Measurements from ENCODE around the gene CCDC88B. TPM values are rescaled to one million over a fixed set of nuclear protein-coding genes. Genes with fewer than 3 reads are reported as not detected.

The CCDC88B gene
- total RNA-seq, 4 donors from 2014 or later, result 7.6 to 9.4 (median 8.5) TPM

GRCh38 chr11:64296830-64297698, 42.9 kb upstream of the CCDC88B start:
- WGBS, 2 donors (ENCODE audit: low coverage in 1 of 2), result 11 to 18% methylated on average over 7 to 14 of the region's 34 CpGs
- no peak for ATAC-seq
- Histone ChIP-seq H3K27ac (no peak overlapping the region), H3K4me3 (no peak overlapping the region), H3K36me3 (no peaks in the 10 kb centered on the region), H3K4me1 (peaks cover 0 to 39% (median 18%) of the 10 kb centered on the region in 3 donors), H3K9me3 (no peaks in the 10 kb centered on the region), H3K27me3 (peaks cover 98% of the 10 kb centered on the region)
- no peak for TF ChIP-seq CTCF (IDR thresholded peaks at IDR 0.05)
- no peak for TF ChIP-seq EP300 (IDR thresholded peaks at IDR 0.05)
- TF ChIP-seq POLR2A (IDR thresholded peaks at IDR 0.05), result no peak
- TF ChIP-seq POLR2AphosphoS5 (IDR thresholded peaks at IDR 0.05), result no peak

- H3K27me3 ChIP-seq, result peaks cover 98% of the 10 kb centered on the region
- no peak for ATAC-seq
- no peaks in the 10 kb centered on the region for H3K36me3 ChIP-seq
- no peak overlapping the region for H3K27ac ChIP-seq
- H3K4me1 ChIP-seq, result peaks cover 0 to 31% (median 13%) of the 10 kb centered on the region in 3 donors
- no peak for TF ChIP-seq CTCF (IDR thresholded peaks at IDR 0.05)
- TF ChIP-seq POLR2AphosphoS5 (IDR thresholded peaks at IDR 0.05), result no peak
- no peak for TF ChIP-seq POLR2A (IDR thresholded peaks at IDR 0.05)
- no peak for TF ChIP-seq EP300 (IDR thresholded peaks at IDR 0.05)
- no peaks in the 10 kb centered on the region for H3K9me3 ChIP-seq
- 63 to 69% methylated on average over 2 to 7 of the region's 18 CpGs for WGBS, 2 donors (ENCODE audit: low coverage in 1 of 2)
- H3K4me3 ChIP-seq, result no peak overlapping the region
Measured at GRCh38 chr11:64297699-64298358, 42.2 kb upstream of the CCDC88B start.

- peaks cover 0 to 45% (median 17%) of the 10 kb centered on the region in 3 donors for H3K4me1 ChIP-seq
- H3K4me3 ChIP-seq, result peak overlapping the region; percentile 17 to 53
- H3K36me3 ChIP-seq, result no peaks in the 10 kb centered on the region
- H3K9me3 ChIP-seq, result no peaks in the 10 kb centered on the region
- TF ChIP-seq POLR2AphosphoS5 (IDR thresholded peaks at IDR 0.05), result peak; percentile 7
- peak in 1 of 2 donors; percentile 14 for TF ChIP-seq POLR2A (IDR thresholded peaks at IDR 0.05)
- peak in 1 of 4 experiments; percentile 22 for TF ChIP-seq CTCF (IDR thresholded peaks at IDR 0.05)
- no peak for TF ChIP-seq EP300 (IDR thresholded peaks at IDR 0.05)
- peaks cover 90% of the 10 kb centered on the region for H3K27me3 ChIP-seq
- WGBS, 2 donors (ENCODE audit: low coverage in 1 of 2), result 1 to 26% methylated on average over 4 to 12 of the region's 60 CpGs
- peak; percentile 68 for ATAC-seq
- H3K27ac ChIP-seq, result peak overlapping the region in 2 of 4 donors; percentile 55 to 64
Measured at GRCh38 chr11:64298966-64299846, 40.8 kb upstream of the CCDC88B start.

GRCh38 chr11:64299847-64300648, 40.0 kb upstream of the CCDC88B start, which contains the start of gene CATSPERZ:
Gene CATSPERZ, plus strand, starts transcription at chr11:64300358. Its CDS starts 53 bp downstream, at chr11:64300411.
- Histone ChIP-seq H3K4me3 (peak within 1 kb of the TSS; percentile 17 to 53), H3K27me3 (peaks cover 82% of the 10 kb centered on the region), H3K36me3 (no peaks in the 10 kb centered on the region), H3K27ac (peak within 1 kb of the TSS in 2 of 4 donors; percentile 55 to 64), H3K4me1 (peaks cover 0 to 51% (median 17%) of the 10 kb centered on the region in 3 donors), H3K9me3 (no peaks in the 10 kb centered on the region)
- 0% methylated on average over 4 to 6 of the region's 54 CpGs for WGBS, 2 donors (ENCODE audit: low coverage in 1 of 2)
- ATAC-seq, result no peak
- TF ChIP-seq POLR2AphosphoS5 (IDR thresholded peaks at IDR 0.05) (no peak), CTCF (IDR thresholded peaks at IDR 0.05) (no peak), EP300 (IDR thresholded peaks at IDR 0.05) (no peak), POLR2A (IDR thresholded peaks at IDR 0.05) (no peak)

Measured in gastroesophageal sphincter (tissue), 4 donors.